Spleen (tissue), 7 donors: Measurements from ENCODE around the gene CCDC102A.

Experiments
- CTCF ChIP-seq, 11 experiments: fragments of 200-600 bp in 7 of 11; fragments of 450-650 bp in 4 of 11; sonication (generic) in 4 of 11; IDR thresholded peaks in 8 of 11; conservative IDR thresholded peaks in 3 of 11; 1 replicate in 7 of 11; 2 replicates in 4 of 11; pipeline versions ENCODE4 v1.4.0 to v1.8.0; 2016 to 2021; ENCODE audit warnings: antibody characterized with exemption in 11 of 11, inconsistent platforms in 4 of 11, mild to moderate bottlenecking in 1 of 11
- POLR2AphosphoS5 ChIP-seq, 3 donors: sonication (generic); formaldehyde crosslinking; IDR thresholded peaks; one replicate each; pipeline ENCODE4 v1.5.1; 2017; ENCODE audit warnings: antibody characterized with exemption in 3 of 3
- donor health status: DM: no; HTN: no; CAD: no; lungs with moderate emphysema.
- donor health status: DM: no; HTN: no; CAD: no.
- donor health status: DM: no; HTN: no; CAD: no.

- no peak for TF ChIP-seq CTCF (IDR thresholded peaks at IDR 0.05 in 8 of 11, conservative IDR thresholded peaks at IDR 0.05 in 3 of 11)
- TF ChIP-seq POLR2AphosphoS5 (IDR thresholded peaks at IDR 0.05), result no peak
Observed at GRCh38 chr16:57509231-57509923, 27.0 kb downstream of the CCDC102A start.
